Inferior parietal cortex (tissue), 1 donor: Measurements from ENCODE around the gene FMR1NB.

Experiments used
- DNase-seq: peaks from one replicate; pipeline ENCODE4 v3.0.0-alpha.2; 2016; ENCODE audit errors: extremely low spot score

Gene FMR1NB

GRCh38 chrX:148069759-148070503, 88.8 kb downstream of the FMR1NB start:
- DNase-seq = no peak

GRCh38 chrX:148070504-148070877, 89.4 kb downstream of the FMR1NB start:
- no peak for DNase-seq
